CD14-positive monocyte (primary cell): ENCODE measurements around the gene MYBPC2. TPM values are rescaled to one million over a fixed set of nuclear protein-coding genes. Genes with fewer than 3 reads are reported as not detected.

ENCODE experiments used
- DNase-seq, 3 donors: peaks; one replicate each; pipeline ENCODE4 v3.0.0-alpha.2; 2011 to 2022
- H2AFZ ChIP-seq: 2 replicates; pipeline ENCODE4 v1.6.0; 2012; ENCODE audit warnings: mild to moderate bottlenecking, low read depth, low read length, inconsistent platforms; ENCODE audit not compliant: insufficient read depth, poor library complexity, severe bottlenecking
- H3K27ac ChIP-seq, 2 donors: 1 replicate in 1 of 2; 2 replicates in 1 of 2; pipeline ENCODE4 v1.5.1; 2012 to 2013; ENCODE audit warnings: low read length in 2 of 2, control low read depth in 1 of 2, inconsistent platforms in 1 of 2, low read depth in 1 of 2, mild to moderate bottlenecking in 1 of 2
- H3K27me3 ChIP-seq, 2 donors: one replicate each; pipeline versions ENCODE4 v1.6.0 to v1.6.1; 2011 to 2013; ENCODE audit warnings: low read length in 2 of 2; ENCODE audit not compliant: control insufficient read depth in 2 of 2, insufficient read depth in 2 of 2
- H3K36me3 ChIP-seq, 2 donors: replicated peaks in 1 of 2; 1 replicate in 1 of 2; 2 replicates in 1 of 2; pipeline versions ENCODE4 v1.5.1 to v1.6.1; 2012 to 2013; ENCODE audit warnings: low read length in 2 of 2, control low read depth in 1 of 2, inconsistent platforms in 1 of 2, mild to moderate bottlenecking in 1 of 2; ENCODE audit not compliant: insufficient read depth in 2 of 2, control insufficient read depth in 1 of 2
- H3K4me1 ChIP-seq, 2 donors: 1 replicate in 1 of 2; 2 replicates in 1 of 2; pipeline versions ENCODE4 v1.5.1 to v1.6.1; 2012 to 2013; ENCODE audit warnings: low read length in 2 of 2, control low read depth in 1 of 2, inconsistent platforms in 1 of 2, mild to moderate bottlenecking in 1 of 2, moderate library complexity in 1 of 2; ENCODE audit not compliant: insufficient read depth in 2 of 2, control insufficient read depth in 1 of 2
- H3K4me2 ChIP-seq: replicated peaks from 2 replicates; pipeline ENCODE3; 2012; ENCODE audit warnings: low read length, moderate library complexity, mild to moderate bottlenecking; ENCODE audit not compliant: poor library complexity, severe bottlenecking; ENCODE audit errors: extremely low read depth
- H3K4me3 ChIP-seq, 3 experiments: fragments of 200-600 bp in 1 of 3; sonication (generic) in 1 of 3; replicated peaks in 1 of 3; 1 replicate in 2 of 3; 2 replicates in 1 of 3; pipeline ENCODE4 v1.5.1; 2011 to 2013; ENCODE audit warnings: low read length in 3 of 3, mild to moderate bottlenecking in 3 of 3, control low read depth in 2 of 3, low read depth in 2 of 3, inconsistent platforms in 1 of 3, moderate library complexity in 1 of 3
- H3K79me2 ChIP-seq: 2 replicates; pipeline ENCODE4 v1.6.0; 2012; ENCODE audit warnings: mild to moderate bottlenecking, control low read depth, inconsistent platforms, low read length, moderate library complexity; ENCODE audit not compliant: insufficient read depth
- H3K9ac ChIP-seq: 2 replicates; pipeline ENCODE4 v1.6.0; 2017; ENCODE audit warnings: low read length, mild to moderate bottlenecking; ENCODE audit not compliant: insufficient read depth, poor library complexity, severe bottlenecking
- H3K9me3 ChIP-seq, 2 donors: replicated peaks in 1 of 2; 1 replicate in 1 of 2; 2 replicates in 1 of 2; pipeline versions ENCODE4 v1.5.1 to v1.6.1; 2012 to 2013; ENCODE audit warnings: low read length in 2 of 2, control low read depth in 1 of 2; ENCODE audit not compliant: control insufficient read depth in 1 of 2, insufficient read depth in 1 of 2
- H4K20me1 ChIP-seq: 2 replicates; pipeline ENCODE4 v1.6.0; 2012; ENCODE audit warnings: mild to moderate bottlenecking, low read length, control low read depth, moderate library complexity; ENCODE audit not compliant: insufficient read depth
- H3K27ac Mint-ChIP-seq, 7 donors: one replicate each; pipeline ENCODE4 v1.8.0; 2020; ENCODE audit warnings: mild to moderate bottlenecking in 7 of 7, mixed read lengths in 7 of 7, moderate library complexity in 6 of 7, inconsistent platforms in 2 of 7
- H3K27me3 Mint-ChIP-seq, 3 donors: one replicate each; pipeline ENCODE4 v1.8.0; 2021 to 2022; ENCODE audit warnings: low read depth in 3 of 3, mild to moderate bottlenecking in 3 of 3, mixed read lengths in 3 of 3, moderate library complexity in 3 of 3, inconsistent platforms in 1 of 3
- H3K36me3 Mint-ChIP-seq, 2 donors: one replicate each; pipeline ENCODE4 v1.8.0; 2020; ENCODE audit warnings: mixed read lengths in 2 of 2, inconsistent platforms in 1 of 2, mild to moderate bottlenecking in 1 of 2
- H3K4me1 Mint-ChIP-seq: one replicate; pipeline ENCODE4 v1.8.0; 2020; ENCODE audit warnings: mild to moderate bottlenecking, mixed read lengths
- H3K4me3 Mint-ChIP-seq, 2 donors: one replicate each; pipeline ENCODE4 v1.8.0; 2020; ENCODE audit warnings: mild to moderate bottlenecking in 2 of 2, mixed read lengths in 2 of 2, moderate library complexity in 1 of 2
- H3K9me3 Mint-ChIP-seq, 7 donors: one replicate each; pipeline ENCODE4 v1.8.0; 2020 to 2022; ENCODE audit warnings: mixed read lengths in 7 of 7, mild to moderate bottlenecking in 6 of 7, moderate library complexity in 6 of 7, inconsistent platforms in 2 of 7
- CTCF ChIP-seq: fragments of 200-600 bp; IDR thresholded peaks from one replicate; pipeline ENCODE4 v1.8.0; 2022; ENCODE audit warnings: antibody characterized with exemption, mild to moderate bottlenecking
- WGBS: methylation state at CpG from one replicate; pipeline ENCODE4 v1.1.5; 2013; ENCODE audit warnings: missing lambda C conversion rate; ENCODE audit not compliant: insufficient coverage; 5-methylcytosine and 5-hydroxymethylcytosine counted together
- intact Hi-C, 2 donors: fragments of 100-400 bp; cut with micrococcal nuclease; formaldehyde crosslinking; loops; one replicate each; pipeline versions ENCODE4 v1.15.0 to v1.15.1; 2023
- polyA plus RNA-seq, 3 donors: library from polyadenylated mRNA; depleted of rRNA in 1 of 3; unstranded in 2 of 3; stranded (reverse) in 1 of 3; fragments of 300-500 nt in 2 of 3; fragments of >200 nt in 1 of 3; fragmentation: Illumina TruSeq in 2 of 3; gene quantifications; 1 replicate in 2 of 3; 2 replicates in 1 of 3; pipeline ENCODE4 v1.2.3, GENCODE V29; 2012 to 2021

Gene MYBPC2
- polyA plus RNA-seq, 3 donors = not detected

- Histone ChIP-seq H3K27me3 (peaks cover 0 to 7% of the 10 kb centered on the region in 2 donors), H3K4me3 (no peak overlapping the region), H3K36me3 (no peaks in the 10 kb centered on the region), H3K9ac (no peak overlapping the region), H3K4me2 (no peak overlapping the region), H3K9me3 (no peaks in the 10 kb centered on the region), H4K20me1 (no peaks in the 10 kb centered on the region), H3K27ac (no peak overlapping the region), H2AFZ (no peak overlapping the region), H3K79me2 (no peaks in the 10 kb centered on the region), H3K4me1 (no peaks in the 10 kb centered on the region)
- intact Hi-C loops = no loop called here
- Mint-ChIP-seq H3K4me3 (no peak overlapping the region), H3K27me3 (peaks cover 19 to 48% (median 23%) of the 10 kb centered on the region in 3 donors), H3K9me3 (peaks cover 0 to 4% (median 0%) of the 10 kb centered on the region in 7 donors), H3K36me3 (no peaks in the 10 kb centered on the region), H3K4me1 (peaks cover 5% of the 10 kb centered on the region), H3K27ac (no peak overlapping the region)
- DNase-seq = no peak
- 59% methylated on average over 30 of the region's 32 CpGs for WGBS
- TF ChIP-seq CTCF = no peak
Observed at GRCh38 chr19:50459067-50459456, 26.4 kb downstream of the MYBPC2 start.

GRCh38 chr19:50459638-50460037 is 26.9 kb downstream of the MYBPC2 start:
- no peaks in the 10 kb centered on the region for H4K20me1 ChIP-seq
- Mint-ChIP-seq H3K9me3 (peaks cover 0 to 4% (median 0%) of the 10 kb centered on the region in 7 donors), H3K4me1 (peaks cover 5% of the 10 kb centered on the region), H3K27ac (peak overlapping the region in 1 of 7 donors; percentile 14), H3K27me3 (peaks cover 19 to 48% (median 21%) of the 10 kb centered on the region in 3 donors), H3K36me3 (no peaks in the 10 kb centered on the region), H3K4me3 (no peak overlapping the region)
- DNase-seq = no peak
- intact Hi-C loops = loop anchor here in 1 of 2 donors (2.0 kb wide), 1 partner anchor 45 kb away; no protein-coding TSS in a partner anchor
- H3K79me2 ChIP-seq = no peaks in the 10 kb centered on the region
- no peak overlapping the region for H3K4me2 ChIP-seq
- H3K9me3 ChIP-seq = no peaks in the 10 kb centered on the region
- no peak overlapping the region for H2AFZ ChIP-seq
- H3K4me1 ChIP-seq = no peaks in the 10 kb centered on the region
- TF ChIP-seq CTCF = no peak
- no peak overlapping the region for H3K27ac ChIP-seq
- H3K9ac ChIP-seq = no peak overlapping the region
- peaks cover 0 to 7% of the 10 kb centered on the region in 2 donors for H3K27me3 ChIP-seq
- no peaks in the 10 kb centered on the region for H3K36me3 ChIP-seq
- no peak overlapping the region for H3K4me3 ChIP-seq
- no CpG with 5 or more reads among the region's 1 CpG for WGBS
